NCI-H446 treated with DMSO at 0.1 percent for 48 hours (cell line): ENCODE measurements around the gene SPON2.

ENCODE experiments used
- DNase-seq: peaks from one replicate; lab custom pipeline; 2025; lab: John Stamatoyannopoulos, UW

The SPON2 gene

DNA sequence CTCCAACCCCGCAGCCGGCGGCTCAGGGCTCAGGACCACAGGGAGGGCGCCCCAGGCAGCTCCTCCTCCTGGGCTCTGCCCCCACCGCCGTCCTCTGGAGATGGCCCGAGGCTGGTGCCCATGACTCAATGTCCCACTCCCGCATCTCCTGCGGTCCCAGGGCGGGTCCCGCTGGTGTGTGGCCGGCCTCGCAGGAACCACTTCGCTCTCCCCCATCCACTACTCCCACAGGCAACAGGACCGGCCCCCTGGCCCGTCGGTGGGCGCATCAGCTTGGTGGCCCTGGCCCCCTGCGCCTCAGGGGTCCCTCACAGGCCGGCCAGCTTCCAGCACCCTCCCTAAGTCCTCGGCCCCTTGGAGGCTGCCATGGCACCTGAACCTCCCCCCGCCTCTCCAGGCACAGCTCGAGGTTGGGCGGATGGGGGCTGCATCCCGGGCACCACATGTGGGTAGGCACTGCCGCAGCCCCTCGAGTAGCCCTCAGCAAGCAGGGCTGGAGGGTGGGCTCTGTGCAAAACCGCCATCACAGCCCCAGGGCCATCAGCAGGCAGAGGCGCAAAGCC lies 22.8 kb upstream of the SPON2 start:
- no peak for DNase-seq

DNA sequence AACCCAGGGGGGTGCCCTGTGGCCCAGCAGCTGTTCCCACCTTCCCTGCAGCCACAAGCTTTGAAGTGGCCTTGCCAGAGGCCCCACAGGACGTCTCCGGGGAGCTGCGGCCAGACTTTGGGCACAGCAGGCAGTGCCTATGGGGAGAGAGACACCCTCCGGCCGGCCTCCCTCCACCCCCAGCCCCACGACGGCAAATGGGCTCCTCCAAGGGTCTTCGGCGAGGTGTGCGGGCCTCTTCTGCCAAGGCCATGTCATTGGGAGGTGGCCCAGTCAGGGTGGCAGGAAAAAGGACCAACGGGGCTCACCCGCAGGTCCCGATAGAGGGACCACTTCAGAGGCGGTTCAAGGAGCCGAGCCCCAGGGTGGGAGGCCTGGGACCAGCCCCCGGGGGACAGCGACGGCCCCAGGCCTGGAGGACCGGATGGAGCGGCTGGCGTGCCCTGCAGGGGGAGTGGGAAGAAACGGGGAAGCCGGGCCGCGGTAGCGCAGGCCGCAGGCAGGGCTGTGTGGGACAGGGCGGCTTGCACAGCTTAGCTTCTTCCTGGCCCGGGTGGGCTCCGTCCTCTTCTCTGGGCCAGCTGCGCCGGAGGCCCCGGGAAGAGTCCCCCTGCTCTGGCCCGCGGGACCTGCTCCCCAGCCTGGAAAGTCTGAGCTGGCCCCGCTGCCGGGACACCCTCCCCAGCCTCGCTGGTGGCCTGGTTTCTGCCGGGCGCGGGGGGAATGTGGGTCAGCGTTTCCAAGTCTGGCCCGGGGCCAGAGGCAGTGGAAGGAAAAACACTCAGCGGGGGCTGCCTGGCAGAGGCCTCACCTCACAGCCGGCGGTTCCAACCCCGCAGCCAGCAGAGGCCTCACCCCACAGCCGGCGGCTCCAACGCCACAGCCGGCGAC lies 21.9 kb upstream of the SPON2 start:
- peak; percentile 22 for DNase-seq

DNA sequence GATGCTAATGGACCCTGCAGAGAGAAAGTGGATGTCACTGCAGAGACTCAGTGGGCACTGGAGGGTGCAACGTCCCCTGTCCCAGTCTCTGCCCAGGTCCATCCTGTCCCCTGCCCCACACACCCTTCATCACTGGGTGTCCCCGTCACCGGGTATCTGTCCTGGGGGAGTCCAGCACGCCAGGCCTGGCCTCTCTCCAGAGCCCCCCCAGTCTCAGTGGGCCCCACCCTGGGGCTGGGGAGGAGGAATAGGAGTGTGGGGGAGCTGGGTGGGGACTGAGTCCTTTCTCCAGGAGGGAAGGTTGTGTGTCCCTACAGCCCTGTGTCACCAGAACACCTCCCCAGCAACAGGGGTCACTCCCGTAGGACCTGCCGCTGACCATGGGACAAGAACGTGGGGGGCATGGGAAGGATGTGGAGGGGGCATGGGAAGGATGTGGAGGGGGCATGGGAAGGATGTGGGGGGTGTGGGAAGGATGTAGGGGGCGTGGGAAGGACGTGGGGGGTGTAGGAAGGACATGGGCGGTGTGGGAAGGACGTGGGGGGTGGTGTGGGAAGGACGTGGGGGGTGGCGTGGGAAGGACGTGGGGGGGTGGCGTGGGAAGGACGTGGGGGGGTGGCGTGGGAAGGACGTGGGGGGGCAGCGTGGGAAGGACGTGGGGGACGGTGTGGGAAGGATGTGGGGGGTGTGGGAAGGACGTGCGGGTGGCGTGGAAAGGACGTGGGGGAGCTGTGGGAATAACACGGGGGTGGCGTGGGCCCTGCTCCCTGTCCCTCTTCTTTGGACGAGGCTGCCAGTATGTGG lies 21.0 kb upstream of the SPON2 start:
- DNase-seq: no peak

DNA sequence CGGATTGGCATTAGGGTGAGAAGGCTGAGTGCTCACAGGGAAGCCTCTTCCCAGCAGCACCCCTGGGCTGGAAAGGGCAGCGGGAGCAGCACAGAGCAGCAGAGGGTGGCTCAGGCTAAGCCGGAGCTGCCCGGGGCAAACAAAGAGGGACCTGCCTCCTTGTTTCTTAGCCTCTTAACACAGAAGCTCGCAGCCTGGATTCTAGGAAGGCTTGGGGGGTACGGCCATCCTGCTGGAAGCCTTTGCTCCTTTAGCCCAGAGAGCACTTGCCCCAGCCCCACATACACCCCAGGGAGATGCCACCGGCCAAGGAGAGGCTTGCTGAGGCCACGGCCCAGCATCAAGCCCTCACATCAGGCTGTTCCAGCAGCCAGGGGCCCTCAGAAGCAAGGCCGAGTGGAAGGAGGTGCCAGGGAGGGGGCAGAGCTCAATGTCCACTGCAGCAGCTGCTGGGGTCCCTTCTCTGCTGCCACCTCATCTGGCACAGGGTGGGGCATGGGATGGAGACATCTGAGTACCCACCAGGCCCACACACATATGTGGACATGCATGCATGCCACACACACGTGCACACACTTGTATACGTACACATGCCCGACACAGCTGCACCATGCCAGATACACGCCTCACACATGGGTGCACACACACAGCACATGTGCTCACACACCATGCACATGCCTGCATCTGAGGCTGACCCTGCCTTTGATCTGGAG lies 20.3 kb upstream of the SPON2 start:
- DNase-seq: no peak

DNA sequence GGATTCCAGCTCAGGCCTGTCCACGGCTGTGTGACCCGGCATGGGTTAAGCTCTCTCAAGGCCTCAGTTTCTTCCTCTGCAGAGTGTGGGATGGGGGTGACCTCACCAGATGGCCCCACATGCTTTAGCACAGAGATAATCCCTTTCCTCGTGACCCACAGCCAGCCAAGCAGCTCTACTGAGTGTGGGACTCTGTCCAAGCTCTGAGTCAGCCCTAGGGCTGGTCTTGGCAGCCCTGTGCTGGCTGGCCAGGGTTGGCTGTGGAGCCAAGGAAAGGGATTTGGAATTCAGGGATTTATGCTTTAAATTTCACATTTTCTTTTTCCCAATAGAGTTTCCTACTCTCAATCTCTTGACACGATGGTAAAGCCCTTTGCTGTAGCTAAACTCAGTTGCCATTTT lies 19.7 kb upstream of the SPON2 start:
- DNase-seq: peak; percentile 85

DNA sequence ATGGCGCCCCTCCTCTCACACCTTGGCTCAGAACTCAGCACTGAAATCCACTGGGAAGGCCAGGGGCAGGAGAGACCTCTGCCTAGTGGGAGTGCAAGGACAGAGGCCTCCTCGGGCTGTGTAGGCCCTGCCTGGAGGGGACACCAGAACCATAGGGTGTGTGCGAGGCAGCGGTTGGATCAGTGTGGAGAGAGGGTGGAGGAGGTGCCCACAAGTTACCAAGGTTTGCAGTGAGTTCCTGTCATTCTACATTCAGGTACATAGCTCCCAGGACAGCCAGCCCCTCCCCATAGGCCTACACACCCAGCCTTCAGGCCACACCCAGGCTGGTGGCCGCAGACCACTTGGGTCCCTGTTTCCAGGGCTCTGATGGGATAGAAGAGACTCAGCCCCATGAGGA lies 19.2 kb upstream of the SPON2 start:
- DNase-seq: no peak

DNA sequence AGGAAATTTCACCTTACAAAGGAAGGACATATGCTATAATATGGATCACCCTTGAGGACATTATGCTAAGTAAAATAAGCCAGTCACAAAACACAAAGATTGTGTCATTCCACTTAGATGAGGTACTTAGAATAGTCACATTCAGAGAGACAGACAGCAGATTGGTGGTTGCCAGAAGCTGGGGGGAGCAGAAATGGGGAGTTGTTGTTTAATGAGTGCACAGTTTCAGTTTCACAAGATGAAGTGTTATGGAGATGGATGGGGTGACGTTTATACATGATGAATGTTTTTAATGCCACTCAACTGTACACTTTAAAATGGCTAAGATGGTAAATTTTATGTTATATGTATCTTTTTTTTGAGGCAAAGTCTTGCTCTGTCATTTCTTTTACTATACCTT lies 14.8 kb upstream of the SPON2 start:
- no peak for DNase-seq

DNA sequence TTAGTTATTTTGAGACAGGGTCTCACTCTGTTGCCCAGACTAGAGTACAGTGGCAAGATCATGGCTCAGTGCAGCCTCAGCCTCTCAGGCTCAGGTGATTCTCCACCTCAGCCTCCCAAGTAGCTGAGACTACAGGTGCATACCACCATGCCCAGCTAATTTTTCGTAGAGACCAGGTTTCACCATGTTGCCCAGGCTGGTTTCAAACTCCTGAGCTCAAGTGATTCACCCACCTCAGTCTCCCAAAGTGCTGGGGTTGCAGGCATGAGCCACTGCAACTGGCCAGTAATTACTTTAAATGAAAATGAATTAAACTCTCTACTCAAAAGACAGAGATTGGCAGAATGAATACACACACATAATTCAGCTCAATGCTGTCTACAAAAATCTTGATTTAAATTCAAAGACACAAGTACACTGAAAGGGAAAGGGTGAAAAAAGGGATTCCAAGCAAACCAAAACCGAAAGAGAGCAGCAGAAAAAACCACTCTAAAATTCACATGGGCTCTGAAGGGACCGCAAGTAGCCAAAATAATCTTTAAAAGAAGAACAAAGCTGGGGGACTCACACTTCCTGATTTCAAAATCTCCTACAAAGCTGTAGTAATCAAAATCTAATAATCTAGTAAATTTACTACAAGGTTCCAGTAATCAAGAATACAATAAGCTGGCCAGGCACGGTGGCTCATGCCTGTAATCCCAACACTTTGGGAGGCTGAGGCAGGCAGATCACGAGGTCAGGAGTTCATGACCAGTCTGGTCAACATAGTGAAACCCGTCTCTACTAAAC lies 11.8 kb upstream of the SPON2 start:
- no peak for DNase-seq

DNA sequence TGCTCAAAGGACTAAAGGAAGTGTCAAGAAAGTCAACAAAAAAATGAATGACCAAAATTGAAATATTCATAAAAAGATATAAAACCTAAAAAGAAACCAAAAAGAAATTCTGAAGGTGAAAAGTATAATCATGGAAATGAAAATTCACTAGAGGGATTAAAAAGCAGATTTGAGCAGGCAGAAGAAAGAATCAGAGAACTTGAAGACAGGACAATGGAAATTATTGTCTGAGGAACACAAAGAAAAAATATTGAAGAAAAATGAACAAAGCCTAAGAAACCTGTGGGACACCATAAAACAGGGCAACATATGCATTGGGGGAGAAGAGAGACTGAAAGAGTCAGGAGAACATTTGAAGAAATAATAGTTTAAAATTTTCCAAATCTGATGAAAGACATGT lies 9.9 kb upstream of the SPON2 start:
- DNase-seq: no peak

DNA sequence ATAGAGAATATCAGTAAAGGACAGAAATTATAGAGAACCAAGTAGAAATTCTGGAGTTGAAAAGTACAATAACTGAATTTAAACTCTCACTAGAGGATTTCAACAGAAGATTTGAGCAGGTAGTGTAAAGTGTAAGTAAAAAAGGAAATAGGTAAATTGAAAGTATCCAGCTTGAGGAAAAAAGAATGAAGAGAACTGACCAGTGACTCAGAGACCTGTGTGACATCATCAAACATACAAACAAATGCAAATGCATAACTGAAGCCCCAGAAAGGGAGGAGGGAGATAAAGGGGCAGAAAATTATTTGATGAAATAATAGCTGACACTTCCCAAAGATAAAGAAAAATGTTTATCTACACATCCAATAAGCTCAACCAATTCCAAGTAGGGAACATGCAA lies 8.3 kb upstream of the SPON2 start:
- no peak for DNase-seq

DNA sequence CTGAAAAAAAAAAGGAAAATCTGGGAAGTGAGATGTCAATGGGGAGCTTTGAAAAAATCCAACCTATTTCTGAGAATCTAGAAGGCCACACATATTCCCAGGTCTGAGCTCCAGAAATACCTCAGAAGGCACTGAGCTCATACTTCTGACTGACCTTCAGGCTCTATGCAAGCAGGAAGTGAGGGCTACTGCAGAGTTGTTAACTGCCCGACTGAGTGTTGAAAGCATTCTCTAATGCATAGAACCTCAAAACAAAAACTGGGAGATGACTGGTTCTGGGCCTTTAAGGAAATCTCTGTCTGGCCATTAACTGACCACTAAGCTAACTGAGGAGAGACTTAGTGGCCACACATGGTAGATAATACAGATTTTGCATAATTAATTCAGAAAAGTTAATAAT lies 7.6 kb upstream of the SPON2 start:
- no peak for DNase-seq

DNA sequence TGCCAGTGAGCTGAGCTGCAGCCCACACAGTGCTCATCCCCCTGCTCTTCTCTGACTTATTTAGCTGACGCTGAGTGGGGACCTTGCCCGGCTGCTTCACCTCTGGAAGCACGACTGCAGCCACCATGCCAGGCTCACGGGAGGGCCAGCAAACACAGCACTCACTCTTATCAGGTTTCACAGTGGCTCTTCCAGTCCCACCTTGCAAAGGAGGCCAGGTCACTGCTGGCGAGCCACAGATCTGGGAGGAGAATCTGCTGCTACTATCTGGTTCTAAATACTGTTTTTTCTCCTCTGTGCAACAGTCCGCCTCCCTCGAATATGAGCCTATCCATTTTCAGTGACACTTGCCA lies 6.7 kb upstream of the SPON2 start:
- no peak for DNase-seq

DNA sequence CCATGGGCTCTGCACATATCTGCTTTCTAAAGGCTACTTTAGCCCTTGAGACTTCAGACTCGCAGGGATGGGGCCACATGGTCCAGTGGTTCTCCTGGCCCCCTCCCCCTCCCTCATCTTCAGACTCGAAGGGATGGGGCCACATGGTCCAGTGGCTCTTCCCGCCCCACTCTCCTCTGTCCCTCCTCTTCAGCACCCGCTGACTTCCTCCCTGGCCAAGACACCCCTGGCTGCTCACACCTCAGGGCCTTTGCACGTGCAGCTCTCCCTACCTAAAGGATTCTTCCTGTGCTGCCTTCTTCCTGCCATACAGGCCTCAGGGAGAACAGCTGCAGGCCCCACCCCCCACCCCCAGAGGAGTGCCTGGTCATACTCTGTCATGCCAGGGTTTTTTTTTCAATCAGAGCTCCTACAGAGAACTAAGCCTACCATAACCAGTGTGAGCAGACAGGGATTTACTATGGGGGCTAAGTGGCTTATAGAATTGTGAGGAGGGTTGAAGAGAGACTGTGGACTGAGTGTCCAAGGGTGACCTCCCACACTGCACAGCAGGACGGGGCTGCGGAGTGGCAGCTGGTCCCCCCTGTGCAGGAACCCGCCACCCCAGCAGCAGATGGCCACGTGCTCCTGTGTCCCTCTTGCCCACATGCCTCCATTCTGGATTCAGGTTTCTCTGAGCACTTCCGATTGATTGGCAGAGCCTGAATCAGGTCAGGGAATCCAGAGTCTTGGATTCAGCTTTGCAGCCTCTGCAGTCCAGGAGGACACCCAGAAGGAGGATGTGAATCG lies 6.1 kb upstream of the SPON2 start:
- no peak for DNase-seq

DNA sequence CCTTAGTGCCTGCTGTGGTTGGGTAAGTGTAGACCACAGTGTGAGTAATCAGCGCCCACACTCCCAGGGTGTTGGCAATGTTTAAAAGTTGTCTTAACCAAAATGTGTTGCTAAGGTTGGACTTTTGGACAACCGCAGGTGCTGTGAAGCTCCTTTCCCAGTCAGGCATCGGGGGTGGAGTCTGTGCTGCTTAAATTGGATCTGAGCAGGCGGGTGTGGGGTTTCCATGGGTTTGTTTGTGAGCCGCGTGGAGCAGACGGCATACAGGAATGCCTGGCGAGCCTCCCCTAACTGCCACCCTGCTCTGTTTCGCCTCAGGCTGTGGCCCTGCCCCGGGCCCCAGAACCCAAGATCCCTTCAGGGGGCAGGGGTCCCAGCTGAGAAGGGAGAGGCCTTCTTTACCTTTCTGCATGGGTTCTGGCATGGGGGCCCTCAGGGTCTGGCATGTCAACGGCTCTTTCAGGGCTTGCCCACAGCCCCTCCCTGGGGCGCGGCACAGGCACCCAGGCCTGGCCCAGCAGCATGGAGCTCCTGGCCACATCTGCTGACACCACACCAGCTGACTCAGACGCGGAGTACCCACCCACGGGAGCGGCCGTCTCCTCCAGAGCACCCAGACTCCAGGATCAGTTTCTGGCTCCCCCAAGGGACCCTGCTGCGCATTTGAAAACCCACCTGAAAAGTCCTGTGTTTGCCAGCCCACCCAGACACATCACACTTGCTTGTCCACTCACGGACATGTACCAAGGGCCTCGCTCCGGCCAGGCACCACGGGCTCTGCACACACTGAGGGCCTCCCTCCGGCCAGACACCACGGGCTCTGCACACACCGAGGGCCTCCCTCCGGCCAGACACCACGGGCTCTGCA lies 5.1 kb upstream of the SPON2 start:
- DNase-seq: no peak

DNA sequence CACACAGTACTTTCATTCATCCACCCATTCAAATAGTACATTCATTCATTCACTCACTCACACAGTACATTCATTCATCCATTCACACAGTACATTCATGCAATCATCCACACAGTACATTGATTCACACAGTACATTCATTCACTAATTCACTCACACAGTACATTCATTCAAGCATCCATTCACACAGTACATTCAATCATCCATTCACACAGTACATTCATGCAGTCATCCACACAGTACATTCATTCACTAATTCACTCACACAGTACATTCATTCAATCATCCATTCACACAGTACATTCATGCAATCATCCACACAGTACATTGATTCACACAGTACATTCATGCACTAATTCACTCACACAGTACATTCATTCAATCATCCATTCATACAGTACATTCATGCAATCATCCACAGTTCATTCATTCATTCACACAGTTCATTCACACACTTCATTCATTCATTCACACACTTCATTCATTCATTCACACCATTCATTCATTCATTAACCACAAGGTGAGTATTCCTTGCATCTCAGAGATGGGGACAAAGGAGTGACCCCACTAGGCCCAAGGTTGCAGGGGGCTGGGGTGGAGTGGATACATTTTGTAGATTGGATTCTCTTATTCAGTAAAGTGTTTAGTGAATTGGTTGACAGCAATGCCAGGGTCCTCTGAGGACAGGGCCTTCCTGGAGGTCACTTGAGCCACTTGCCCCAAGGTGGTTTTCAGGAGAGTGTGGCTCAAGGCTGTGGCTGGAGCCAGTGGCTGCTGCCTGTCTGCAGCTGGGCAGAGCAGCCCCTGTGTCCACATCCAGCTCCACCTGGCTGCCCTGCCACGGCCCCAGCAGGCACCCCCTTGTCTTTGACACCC lies 4.3 kb upstream of the SPON2 start:
- DNase-seq: no peak

DNA sequence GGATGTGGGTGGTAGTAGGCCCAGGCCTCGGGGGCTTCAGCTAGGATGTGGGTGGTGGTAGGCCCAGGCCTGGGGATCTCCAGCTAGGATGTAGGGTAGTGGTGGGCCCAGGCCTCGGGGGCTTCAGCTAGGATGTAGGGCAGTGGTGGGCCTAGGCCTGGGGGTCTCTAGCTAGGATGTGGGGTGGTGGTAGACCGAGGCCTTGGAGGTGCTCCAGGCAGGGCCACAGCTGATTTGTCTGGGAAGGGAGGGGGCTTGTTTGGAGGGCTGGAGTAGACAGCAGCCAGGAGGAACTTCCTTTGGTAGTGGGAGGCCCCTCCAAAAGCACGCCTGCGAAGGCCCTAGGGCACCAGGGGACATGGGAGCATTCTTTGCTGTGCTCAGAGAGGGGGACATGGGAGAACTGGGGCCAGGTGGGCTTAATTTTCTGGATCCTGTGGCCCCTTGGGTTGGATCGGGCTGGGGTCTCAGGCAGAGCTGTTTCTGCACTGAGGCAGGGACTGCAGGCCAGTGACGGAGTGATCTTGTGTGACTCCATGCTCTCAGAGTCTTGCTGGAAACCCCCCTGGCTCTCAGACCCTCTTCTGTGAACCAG lies 3.3 kb upstream of the SPON2 start:
- no peak for DNase-seq

DNA sequence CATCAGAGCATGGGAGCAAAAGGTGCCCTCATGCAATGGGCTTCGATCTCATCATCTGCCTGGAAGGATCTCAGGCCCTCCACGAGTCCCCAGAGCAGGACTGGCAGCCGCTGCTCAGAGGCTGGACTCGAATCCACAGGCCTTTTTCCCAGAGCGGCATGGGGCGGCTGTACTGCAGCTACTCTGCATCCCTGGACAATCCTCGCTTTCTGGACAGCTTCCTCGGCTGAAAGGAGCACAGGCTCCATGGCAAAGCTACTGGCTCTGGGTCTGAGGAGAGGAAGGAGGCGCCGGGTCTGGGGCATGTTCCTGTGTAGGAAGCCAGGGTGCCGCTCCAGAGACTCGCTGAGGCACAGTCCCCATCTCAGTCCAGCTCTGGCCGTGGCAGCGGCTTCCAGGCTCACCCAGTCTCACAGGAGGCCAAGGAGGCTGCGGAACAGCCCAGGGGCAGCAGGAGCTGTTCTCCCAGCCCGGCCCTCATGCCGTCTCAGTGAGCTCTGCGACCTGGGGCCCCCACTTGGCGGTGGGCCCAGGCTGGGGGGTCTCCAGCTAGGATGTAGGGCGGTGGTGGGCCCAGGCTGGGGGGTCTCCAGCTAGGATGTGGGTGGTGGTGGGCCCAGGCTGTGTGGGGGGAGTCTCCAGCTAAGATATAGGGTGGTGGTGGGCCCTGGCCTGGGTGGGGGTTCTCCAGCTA lies 2.7 kb upstream of the SPON2 start:
- DNase-seq: no peak
